Left colon (tissue), 2 donors: ENCODE data around the gene DDX17. TPM values are rescaled to one million over a fixed set of nuclear protein-coding genes. Genes with fewer than 3 reads are reported as not detected.
A peak's percentile ranks its signal among the peaks of the same experiment; 100 is the strongest.
"Not testable (repeated sequence)": the region's sequence is repeated elsewhere in the genome, so short reads cannot be mapped to it uniquely, and the experiment has no call there.

Experiments
- ATAC-seq: fragments of 200-7000 bp; cut with Tn5 transposase; one replicate; pipeline ENCODE4 v1.9.1; 2020; ENCODE audit warnings: mild to moderate bottlenecking, moderate library complexity
- DNase-seq, 2 donors: peaks; one replicate each; pipeline ENCODE4 v3.0.0-alpha.2; 2020
- intact Hi-C, 2 donors: fragments of 100-400 bp; cut with DNase I in 1 of 2; cut with micrococcal nuclease in 1 of 2; formaldehyde crosslinking; loops; one replicate each; pipeline versions ENCODE4 v1.11.2 to v1.14.0; 2022; cut with DNase I, micrococcal nuclease
- total RNA-seq, 2 donors: library from RNA; stranded (reverse); fragmentation: NEBNext Ultra II Directional; extraction: Animal tissue kit (Norgen Biotek cat#: 25700); gene quantifications; one replicate each; pipeline ENCODE4 v1.2.1, GENCODE V29; 2021
- donor health status: DM: no; HTN: no; CAD: no.
- donor health status: DM: yes; HTN: yes; CAD: no.

The DDX17 gene
- total RNA-seq, 2 donors from 2014 or later, result 300 to 349 TPM

DNA sequence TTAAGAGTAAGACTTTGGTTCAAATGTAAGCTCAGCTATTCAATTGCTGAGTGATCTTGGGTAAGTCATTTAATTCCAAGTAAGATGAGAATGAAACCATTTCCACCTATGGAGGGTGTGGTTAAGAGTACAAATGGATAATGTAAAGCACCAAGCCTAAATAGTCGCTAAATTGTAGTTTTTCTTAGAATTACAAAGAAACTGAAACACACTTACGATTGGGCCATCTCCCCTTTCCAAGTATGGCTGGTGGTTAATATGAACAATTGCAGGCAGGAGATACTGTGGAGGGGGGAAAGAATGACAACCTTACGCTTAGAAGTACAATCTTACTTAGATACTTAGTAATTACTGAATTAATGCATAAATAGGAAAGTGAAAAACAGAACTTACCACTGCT, 8.2 kb downstream of the DDX17 start:
- no peak for DNase-seq
- no peak for ATAC-seq
- intact Hi-C loops, result no loop called here

DNA sequence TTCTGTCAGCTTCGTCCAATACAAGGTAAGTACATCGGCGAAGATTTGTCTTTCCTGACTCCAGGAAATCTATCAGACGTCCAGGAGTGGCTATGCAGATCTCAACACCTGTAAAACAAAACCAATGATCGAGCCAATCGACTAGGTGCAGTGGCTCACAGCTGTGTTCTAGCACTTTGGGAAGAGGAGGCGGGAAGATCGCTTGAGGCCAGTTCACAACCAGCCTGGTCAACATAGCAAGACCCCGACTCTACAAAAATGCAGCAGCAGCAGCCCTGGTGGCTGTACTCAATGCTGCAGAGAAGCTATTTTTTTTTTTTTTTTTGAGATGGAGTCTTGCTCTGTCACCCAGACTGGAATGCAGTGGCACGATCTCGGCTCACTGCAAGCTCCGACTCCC, 11.2 kb downstream of the DDX17 start:
- no peak for ATAC-seq
- intact Hi-C loops, result no loop called here

DNA sequence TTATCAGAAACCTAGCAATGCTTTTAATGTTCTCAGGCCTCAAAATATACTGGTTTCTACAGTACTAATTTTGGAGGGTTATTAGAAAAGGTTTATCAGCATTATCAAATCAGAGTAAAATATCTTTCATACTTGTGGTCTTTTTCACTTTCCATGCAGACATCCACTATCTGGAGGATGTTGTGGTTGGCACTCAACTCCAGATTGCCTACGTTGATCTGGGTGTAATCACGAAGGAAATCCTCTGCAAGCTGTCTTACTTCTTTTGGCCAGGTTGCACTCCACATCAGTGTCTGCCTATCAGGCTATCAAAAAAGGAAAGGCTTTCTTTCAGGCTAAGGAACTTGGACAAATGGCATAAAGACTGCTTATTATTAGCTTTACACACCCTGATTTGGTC, 11.6 kb downstream of the DDX17 start:
- no peak for DNase-seq
- no peak for ATAC-seq
- intact Hi-C loops, result no loop called here

More for the DNA sequence above, 11.2 kb downstream of the DDX17 start:
- no peak for DNase-seq

DNA sequence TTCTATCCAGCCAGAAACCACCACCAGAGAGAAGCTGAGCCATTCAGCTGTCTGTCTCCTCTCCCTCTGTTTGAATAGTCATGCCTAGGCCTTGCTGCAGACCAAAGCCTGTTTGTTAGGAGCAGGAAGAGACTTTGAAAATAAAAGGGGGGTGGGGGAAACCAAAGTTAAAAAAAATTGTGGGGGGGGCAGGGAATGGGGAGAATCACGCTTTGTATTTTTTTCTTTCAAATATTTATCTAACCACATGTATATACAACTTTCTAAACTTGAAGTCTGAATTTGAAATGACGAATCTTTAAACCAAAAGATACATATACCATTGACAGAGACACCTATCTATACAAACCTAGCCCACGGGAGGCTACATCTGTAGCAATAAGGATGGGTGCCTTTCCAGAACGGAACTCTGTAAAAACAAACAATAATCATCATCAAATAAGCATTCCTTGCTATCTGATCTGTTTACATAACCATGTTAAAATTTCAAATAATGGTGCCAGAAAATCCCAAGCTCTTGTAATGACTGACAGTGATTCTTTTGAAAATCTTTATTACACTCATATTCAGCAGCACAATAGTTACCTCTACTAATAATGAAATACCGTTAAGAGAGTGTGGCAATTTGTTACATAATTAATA, 14.3 kb downstream of the DDX17 start:
- no peak for ATAC-seq
- intact Hi-C loops, result no loop called here
- DNase-seq, result no peak

DNA sequence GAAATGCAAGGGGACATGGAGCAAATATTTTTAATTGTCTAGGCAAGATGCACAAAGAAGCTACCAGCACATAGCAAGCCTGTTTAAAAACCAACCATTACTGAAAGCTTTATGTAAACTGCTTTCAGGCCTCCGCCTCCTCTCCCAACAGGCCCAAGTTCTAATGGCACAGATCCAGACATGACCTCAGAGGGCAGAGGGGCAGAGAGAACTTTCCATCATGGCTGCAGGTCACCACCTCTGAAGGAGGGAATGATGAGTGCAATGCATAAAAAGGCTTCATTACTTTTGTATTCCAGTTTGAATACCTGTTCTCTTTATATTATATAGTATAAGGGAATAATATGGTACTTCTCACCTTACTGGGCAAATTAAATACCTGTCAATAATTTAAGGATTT, 15.2 kb downstream of the DDX17 start:
- peak; percentile 91 for ATAC-seq
- intact Hi-C loops, result no loop called here
- DNase-seq, result peak; percentile 62 to 74

DNA sequence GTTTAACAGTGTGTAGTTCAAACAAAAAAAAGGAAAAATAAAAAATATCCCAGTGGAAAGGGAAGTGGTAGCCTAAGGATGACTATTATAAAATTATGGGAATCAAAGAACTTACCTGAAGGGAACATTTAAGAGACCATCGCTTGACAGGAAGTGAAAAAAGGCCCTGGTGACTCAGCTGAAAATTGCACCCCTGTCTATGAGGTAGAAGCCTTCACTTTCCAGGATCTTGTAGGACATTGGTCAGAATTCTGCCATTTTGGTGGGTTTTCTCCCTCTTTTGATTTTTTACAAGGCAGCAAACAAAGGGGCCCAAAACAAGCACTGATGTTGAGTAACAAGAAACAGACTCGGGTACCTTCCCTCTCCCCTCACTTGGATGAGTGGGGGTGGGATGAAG, 15.6 kb downstream of the DDX17 start:
- ATAC-seq (peak; percentile 5), DNase-seq (no peak)
- intact Hi-C loops, result no loop called here

DNA sequence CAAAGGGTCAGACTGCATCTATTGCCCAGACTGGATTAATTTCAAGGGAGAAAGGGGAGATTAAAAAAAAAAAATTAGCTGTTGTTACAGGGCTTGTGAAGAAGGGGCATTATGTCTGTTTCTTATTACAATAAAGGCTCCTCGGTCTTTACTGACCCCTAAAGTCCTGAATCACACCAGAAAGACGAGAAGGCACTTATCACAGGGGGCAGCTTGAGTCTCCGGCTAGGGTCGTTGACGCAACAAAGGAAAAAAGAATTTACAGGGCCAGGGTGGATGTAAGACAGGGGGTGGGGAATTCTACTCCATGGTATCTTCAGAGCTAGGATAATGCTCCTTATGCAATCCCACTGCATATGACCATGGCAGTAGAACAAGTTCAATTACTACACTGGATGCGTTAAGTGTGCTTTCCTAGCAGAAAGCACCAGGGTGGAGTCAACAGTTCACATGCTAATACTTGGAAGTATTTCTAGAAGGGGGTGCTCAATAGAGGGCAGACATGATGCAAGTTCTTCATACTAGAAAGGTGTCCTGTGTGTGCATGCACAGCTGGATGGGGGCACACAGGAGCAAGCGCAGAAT, 16.5 kb downstream of the DDX17 start:
- DNase-seq (no peak), ATAC-seq (no peak)
- intact Hi-C loops, result no loop called here

DNA sequence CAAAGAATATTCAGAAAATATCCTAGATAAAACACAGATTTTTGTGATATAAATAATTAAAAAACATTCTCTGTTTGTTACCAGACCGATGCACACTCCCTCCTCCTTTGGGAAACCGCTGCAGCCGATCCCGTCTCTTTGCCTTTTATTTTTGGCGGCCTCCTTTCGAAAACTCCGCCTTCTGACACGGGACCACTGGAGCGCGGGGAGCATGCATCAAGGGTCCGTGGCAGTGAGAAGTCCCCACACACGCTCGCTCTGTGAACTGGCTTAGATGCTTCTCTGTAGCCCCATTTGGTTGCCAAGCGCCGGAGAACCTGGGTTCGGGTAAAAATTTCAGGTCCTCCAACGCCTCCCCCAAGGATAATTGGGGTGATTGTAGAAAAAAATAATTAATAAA, 17.0 kb downstream of the DDX17 start:
- DNase-seq (no peak), ATAC-seq (no peak)
- intact Hi-C loops, result no loop called here

DNA sequence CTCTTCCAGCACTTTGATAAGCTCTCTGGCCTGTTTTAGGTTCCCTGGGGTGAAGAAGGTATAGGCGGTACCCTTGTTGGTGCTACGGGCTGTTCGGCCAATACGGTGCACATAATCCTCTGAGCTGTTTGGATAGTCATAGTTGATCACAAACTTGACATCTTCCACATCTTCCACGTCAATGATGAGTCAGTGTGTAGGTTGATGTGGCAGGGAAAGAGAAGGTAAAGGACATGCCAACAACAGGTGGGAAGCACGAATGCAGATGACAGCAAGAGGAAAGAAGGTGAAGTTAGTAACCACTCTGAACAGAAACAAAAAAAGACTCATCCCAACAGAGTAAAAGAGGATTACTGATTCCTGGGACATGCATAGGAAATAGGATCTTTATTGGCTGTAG, 18.2 kb downstream of the DDX17 start:
- DNase-seq (no peak), ATAC-seq (no peak)
- intact Hi-C loops, result no loop called here

DNA sequence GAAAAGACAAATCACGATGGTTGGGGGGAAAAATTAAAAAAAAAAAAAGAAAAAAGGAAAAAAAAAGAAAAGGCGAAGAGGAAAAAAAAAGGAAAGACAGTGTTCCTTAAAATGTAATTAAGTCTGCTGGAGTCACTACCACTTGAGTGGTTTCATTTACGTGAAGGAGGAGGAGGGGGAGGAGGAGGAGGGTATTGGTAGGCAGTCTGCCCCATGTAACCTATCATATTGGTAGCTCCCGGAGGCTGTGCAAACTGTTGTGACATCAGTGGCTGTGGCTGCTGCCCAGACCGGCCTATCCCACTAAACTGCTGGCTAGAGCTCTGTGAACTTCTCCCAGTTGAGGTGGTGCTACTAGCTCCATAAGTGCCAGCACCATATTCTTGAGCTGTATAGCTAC, 20.3 kb downstream of the DDX17 start:
- DNase-seq (no peak), ATAC-seq (no peak)
- intact Hi-C loops, result no loop called here

DNA sequence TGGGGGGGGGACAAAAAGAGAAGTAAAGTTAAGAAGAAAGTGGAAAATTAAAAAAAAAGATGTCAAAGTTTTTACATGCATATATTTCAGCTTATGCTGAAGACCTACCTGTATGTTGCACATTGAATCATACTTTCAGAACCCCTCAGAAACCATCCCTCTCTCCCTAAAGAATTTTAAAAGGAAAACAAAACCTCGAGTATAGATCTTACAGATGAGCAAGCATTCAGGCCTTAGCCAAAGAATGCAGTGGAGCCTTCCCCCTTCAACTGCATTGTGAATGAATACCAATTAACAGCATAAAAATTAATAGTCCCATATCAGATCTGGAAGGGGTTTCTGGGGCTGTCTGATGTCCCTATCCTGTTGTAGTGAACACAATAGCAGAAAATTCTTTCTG, 21.9 kb downstream of the DDX17 start:
- DNase-seq (no peak), ATAC-seq (no peak)
- intact Hi-C loops, result no loop called here

DNA sequence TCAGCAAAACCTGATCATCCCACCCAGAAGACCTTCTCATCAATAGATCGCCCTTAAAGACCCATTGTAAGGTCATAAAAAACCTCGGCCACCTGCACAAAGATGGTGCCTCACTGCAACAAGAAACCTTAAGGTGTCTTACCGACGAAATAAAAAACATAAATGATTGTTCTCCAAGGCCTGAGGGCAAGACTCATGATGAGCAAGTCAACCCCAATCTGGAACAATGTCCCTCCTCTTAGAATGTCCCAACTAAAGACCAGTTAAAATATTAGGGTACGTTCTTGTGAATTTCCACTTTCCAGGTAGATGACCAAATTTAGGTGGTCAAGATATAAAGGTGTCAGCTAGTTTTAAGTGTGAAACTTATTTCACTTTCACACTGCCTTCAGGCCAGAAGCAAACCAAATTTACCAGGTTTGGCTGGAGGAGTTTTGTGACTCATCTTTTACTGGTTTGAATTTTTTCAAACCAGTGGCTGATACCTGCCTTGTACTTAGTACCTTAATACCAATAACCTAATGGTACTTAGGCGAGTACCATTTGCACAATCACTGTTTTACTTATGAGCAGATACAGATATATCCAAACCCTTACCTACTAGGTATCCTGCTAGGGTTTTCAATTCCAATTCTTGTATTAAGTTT, 23.3 kb downstream of the DDX17 start:
- ATAC-seq (no peak), DNase-seq (no peak)
- intact Hi-C loops, result no loop called here

DNA sequence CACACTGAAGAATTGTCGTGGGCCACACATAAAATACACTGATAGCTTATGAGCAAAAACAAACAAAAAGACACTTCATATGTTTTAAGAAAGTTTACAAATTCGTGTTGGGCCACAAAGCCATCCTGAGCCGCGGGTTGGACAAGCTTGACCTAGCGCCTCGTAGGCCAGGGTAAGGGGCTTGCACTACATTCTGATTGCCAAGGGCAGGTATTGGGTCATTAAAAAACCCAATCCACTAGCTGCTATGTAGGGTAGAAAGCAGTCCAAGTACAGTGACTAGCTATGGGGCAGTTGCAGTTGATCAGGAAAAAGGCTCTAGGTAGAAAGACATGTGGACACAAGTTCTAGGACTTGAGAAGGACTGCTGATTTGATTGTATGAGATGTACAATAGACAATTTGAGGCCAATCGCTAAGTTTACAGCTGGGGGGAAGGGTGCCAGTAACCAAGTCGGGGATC, 24.2 kb downstream of the DDX17 start:
- DNase-seq (no peak), ATAC-seq (peak; percentile 9)
- intact Hi-C loops, result no loop called here

DNA sequence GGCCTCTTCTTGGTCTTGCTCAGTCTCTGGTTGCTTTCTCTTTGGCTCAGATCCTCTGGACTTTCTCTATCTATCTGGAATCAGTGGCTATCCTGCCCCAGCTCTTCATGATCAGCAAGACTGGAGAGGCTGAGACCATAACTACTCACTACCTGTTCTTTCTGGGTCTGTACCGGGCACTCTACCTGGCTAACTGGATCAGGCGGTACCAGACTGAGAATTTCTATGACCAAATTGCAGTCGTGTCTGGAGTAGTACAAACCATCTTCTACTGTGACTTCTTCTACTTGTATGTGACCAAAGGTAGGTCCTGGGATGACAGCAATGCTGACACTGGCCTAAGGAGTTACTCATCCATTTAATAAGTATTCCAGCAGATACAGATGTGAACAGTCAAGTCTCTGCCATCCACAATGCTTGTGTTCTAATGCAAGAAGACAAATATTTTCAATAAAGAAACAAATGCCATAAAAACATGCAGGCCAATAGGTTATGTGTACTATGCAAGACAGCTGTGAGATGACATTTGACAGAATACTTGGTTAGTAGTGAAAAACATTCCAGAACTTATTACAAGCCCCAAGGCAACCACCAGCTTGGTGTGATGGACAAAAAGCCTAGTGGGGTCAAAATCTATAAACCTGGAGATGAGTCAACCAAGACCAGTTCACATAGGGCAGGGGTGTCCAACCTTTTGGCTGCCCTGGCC, 24.8 kb downstream of the DDX17 start:
- ATAC-seq, result peak; percentile 12

DNA sequence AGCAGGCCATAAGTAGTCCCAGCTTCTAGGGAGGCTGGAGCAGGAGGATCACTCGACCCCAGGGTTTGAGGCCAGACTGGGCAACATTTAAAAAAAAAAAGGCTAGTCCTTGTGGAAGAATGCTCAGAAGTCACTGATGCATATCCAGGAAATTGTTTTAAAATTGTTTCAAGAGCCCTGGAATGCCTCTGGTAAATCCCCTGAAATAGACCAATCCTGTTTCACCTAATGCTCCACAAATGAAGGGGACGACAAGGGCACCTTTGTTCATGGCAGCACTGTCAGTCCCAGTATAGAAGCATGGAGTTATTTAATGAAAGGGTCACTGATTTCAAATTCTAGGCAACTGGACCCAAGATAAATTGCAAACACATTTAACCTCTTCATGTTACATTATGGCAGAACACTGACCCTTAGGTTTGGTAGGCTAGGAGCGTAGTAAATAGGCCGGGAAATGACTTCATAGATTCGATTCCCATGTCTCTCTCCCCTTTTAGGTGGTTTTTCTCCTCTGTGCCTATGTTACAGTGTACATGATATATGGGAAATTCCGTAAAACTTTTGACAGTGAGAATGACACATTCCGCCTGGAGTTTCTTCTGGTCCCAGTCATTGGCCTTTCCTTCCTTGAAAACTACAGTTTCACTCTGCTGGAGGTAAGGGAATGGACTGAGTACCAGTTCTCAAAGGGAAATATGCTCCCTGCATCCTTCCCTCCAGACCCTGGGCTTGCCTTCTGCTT, 26.8 kb downstream of the DDX17 start:
- DNase-seq (no peak), ATAC-seq (no peak)
- intact Hi-C loops, result no loop called here

More for the DNA sequence above, 24.8 kb downstream of the DDX17 start:
- DNase-seq, result no peak
- intact Hi-C loops, result no loop called here

DNA sequence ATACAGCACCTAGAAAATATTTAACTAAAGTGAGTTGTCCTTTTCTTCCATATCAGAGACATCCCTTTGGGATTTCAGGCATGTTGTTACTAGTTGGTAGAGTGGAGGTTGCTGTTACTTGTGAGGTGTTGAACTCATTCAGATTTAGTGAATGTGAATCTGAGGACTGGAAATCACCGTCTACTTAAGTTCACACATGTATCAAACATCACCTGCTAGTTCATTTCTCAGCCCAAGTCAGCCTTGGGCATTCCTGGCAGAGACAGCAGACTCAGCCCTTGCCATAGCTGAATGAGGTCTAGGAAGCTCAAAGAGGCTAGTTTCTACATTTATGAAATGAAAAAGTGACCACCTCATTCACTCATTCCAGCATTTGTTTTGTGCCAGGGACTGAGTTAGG, 28.5 kb downstream of the DDX17 start:
- intact Hi-C loops, result no loop called here
- no peak for DNase-seq
- ATAC-seq, result no peak

DNA sequence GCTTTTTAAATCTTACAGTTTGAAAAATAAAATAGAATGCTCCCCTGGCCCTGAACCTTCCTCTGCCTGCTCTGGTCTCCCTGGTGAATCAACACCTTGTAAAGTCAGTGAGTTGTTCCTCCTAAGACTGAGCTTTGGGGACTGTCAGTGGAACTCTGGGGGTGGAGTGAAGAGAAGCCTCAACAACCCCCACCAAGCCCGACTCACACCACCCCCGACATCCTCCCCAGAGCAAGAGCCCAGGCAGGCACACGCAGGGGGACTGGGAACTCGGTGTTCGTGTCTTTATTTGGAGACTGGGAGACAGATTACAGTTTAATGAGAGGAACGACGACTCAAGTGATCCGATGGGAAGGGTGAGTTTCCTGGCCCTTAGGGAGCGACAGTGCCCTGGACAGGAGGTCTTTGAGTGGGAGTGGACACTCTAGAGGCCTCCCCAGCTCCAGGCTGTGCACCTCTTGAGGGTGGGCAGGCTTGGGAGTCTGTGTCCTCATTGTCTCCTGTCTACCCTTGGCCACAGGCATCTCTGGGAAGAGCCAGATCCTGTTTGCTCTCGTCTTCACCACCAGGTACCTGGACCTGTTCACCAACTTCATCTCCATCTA, 32.0 kb downstream of the DDX17 start:
- ATAC-seq (no peak), DNase-seq (no peak)
- intact Hi-C loops, result no loop called here

DNA sequence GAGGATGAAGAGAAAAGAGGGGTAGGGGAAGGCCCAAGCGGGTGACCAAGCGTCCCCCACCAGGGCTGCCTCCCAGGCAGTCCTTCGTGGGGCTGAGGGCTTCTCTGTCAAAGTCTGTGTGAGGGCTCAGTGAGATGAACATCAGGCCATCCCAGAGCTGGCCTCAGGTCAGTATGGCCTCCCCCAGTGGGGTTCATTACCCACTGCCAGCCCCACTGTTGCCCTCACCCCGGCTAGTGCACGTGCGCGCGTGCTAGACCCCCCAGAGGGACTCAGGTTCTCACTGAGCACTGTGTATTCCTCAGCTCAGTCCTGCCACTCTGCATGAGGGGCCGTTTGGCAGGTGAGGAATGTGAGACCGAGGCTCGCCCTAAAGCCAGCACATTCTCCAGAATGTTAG, 34.9 kb downstream of the DDX17 start:
- intact Hi-C loops, result no loop called here
- ATAC-seq, result no peak
- no peak for DNase-seq

DNA sequence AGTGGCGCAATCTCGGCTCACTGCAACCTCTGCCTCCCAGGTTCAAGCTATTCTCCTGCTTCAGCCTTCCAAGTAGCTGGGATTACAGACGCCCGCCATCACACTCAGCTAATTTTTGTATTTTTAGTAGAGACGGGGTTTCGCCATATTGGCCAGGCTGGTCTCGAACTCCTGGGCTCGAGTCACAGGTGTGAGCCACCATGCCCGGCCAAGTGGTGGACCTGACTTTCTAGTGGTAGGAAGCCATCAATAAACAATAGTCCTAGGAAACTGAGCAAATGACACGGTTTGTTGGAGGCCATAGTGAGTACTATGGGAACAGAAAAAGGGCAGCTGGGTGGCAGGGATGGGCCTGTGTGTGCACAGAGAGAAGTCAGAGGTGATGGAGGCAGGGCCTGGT, 35.9 kb downstream of the DDX17 start:
- not testable (repeated sequence) for DNase-seq, ATAC-seq

More for the DNA sequence above, 35.9 kb downstream of the DDX17 start:
- intact Hi-C loops, result not testable (repeated sequence)
